Measurements from ENCODE around the gene CHPF2.
A peak's percentile ranks its signal among the peaks of the same experiment; 100 is the strongest.

Gene CHPF2

GRCh38 chr7:151232091-151232916, at the start of gene CHPF2:
TSS of gene CHPF2 (plus strand) at chr7:151232483. CDS start at chr7:151234012, 1,529 bp downstream.
- peak; percentile 88 to 89 for DNase-seq

- DNase-seq, result no peak
Measured at GRCh38 chr7:151185762-151186639, 46.3 kb upstream of the CHPF2 start.

GRCh38 chr7:151186640-151187408, 45.5 kb upstream of the CHPF2 start, which contains the start of gene ASB10:
TSS of gene ASB10 (minus strand) at chr7:151187250. CDS start at chr7:151187130, 120 bp downstream.
- DNase-seq, result no peak

GRCh38 chr7:151187409-151188251, 44.7 kb upstream of the CHPF2 start:
- no peak for DNase-seq

- no peak for DNase-seq
Measured at GRCh38 chr7:151188252-151188542, 44.1 kb upstream of the CHPF2 start.

- no peak for DNase-seq
Measured at GRCh38 chr7:151189038-151189437, 43.2 kb upstream of the CHPF2 start.

GRCh38 chr7:151191544-151191943, 40.7 kb upstream of the CHPF2 start:
- no peak for DNase-seq

- DNase-seq, result no peak
Measured at GRCh38 chr7:151192002-151192539, 40.2 kb upstream of the CHPF2 start.

GRCh38 chr7:151193203-151193978, 38.9 kb upstream of the CHPF2 start:
- no peak for DNase-seq

- DNase-seq, result no peak
Measured at GRCh38 chr7:151194188-151194587, 38.1 kb upstream of the CHPF2 start.

GRCh38 chr7:151195616-151196450, 36.5 kb upstream of the CHPF2 start:
- peak in 1 of 2 donors; percentile 10 for DNase-seq

- DNase-seq, result no peak
Measured at GRCh38 chr7:151197932-151198331, 34.4 kb upstream of the CHPF2 start.

GRCh38 chr7:151198945-151199848, 33.1 kb upstream of the CHPF2 start:
- no peak for DNase-seq

- no peak for DNase-seq
Measured at GRCh38 chr7:151201344-151201743, 30.9 kb upstream of the CHPF2 start.

GRCh38 chr7:151201751-151202150, 30.5 kb upstream of the CHPF2 start:
- DNase-seq, result no peak

GRCh38 chr7:151202836-151203235, 29.4 kb upstream of the CHPF2 start:
- DNase-seq, result no peak

GRCh38 chr7:151204383-151205032, 27.8 kb upstream of the CHPF2 start:
- DNase-seq, result peak in 1 of 2 donors; percentile 10

- no peak for DNase-seq
Measured at GRCh38 chr7:151205730-151206129, 26.6 kb upstream of the CHPF2 start.
